Measurements from ENCODE around the gene SORCS2. TPM values are rescaled to one million over a fixed set of nuclear protein-coding genes. Genes with fewer than 3 reads are reported as not detected.

Gene SORCS2
- total and polyA plus RNA-seq, 2 donors (not counting 1 experiment from before 2014, with no cell fraction given): not detected

GRCh38 chr4:7716010-7716721, 523.8 kb downstream of the SORCS2 start:
- TF ChIP-seq EZH2 (IDR thresholded peaks at IDR 0.05; ENCODE audit: borderline replicate concordance, insufficient read depth, low read depth, low read length, poor library complexity, severe bottlenecking) (no peak), CTCF (IDR thresholded peaks at IDR 0.05) (no peak)

DNA sequence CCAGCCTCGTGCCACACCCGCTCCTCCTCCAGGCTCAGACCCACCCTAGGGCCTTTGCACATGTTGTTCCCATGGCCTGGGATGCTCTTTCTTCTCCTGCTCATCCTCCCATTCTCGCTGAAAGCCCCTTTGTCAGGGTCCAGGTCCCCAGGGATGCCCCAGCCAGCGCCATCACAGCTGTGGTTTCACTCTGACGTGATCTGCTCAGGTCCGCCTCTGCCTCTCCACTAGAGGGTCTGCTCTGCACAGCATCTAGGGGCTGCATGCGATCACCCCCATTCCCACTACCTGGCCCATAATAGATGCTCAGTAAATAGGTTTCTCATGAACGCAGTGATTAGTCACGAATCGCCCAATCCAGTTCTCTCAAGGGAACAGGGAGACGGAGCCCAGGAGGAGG, 524.8 kb downstream of the SORCS2 start:
- Mint-ChIP-seq H3K4me1 (no peaks in the 10 kb centered on the region), H3K27ac (no peak overlapping the region), H3K9me3 (ENCODE audit: insufficient read depth) (no peaks in the 10 kb centered on the region), H3K4me3 (no peak overlapping the region), H3K27me3 (peaks cover 20% of the 10 kb centered on the region)
- ChIA-PET POLR2A (no interaction called here), CTCF (no interaction called here)
- TF ChIP-seq EZH2 (IDR thresholded peaks at IDR 0.05; ENCODE audit: borderline replicate concordance, insufficient read depth, low read depth, low read length, poor library complexity, severe bottlenecking) (no peak), CTCF (IDR thresholded peaks at IDR 0.05) (no peak)
- peaks cover 0 to 14% (median 0%) of the 10 kb centered on the region in 3 donors for H3K9me3 ChIP-seq (ENCODE audit: control extremely low read depth in 1 of 3, control insufficient read depth in 2 of 3, insufficient read depth in 1 of 3, low read length in 2 of 3)
- no peaks in the 10 kb centered on the region for H3K4me1 ChIP-seq (ENCODE audit: control insufficient read depth in 2 of 2, insufficient read depth in 2 of 2, low read length in 2 of 2)
- no peak overlapping the region for H3K4me2 ChIP-seq (replicated peaks; ENCODE audit: low read depth, low read length, poor library complexity, severe bottlenecking)
- H4K20me1 ChIP-seq (ENCODE audit: control insufficient read depth, insufficient read depth, low read length, poor library complexity, severe bottlenecking): no peaks in the 10 kb centered on the region
- ATAC-seq (ENCODE audit: low read depth) (no peak), DNase-seq (no peak)
- no peak overlapping the region for H3K4me3 ChIP-seq (ENCODE audit: control extremely low read depth in 1 of 5, extremely low read depth in 1 of 5, insufficient read depth in 1 of 5, low read depth in 2 of 5, low read length in 4 of 5)
- WGBS (ENCODE audit: insufficient coverage): 80% methylated on average over 10 of the region's 11 CpGs
- H3K27ac ChIP-seq (ENCODE audit: low read length in 2 of 2): no peak overlapping the region
- H3K27me3 ChIP-seq (replicated peaks in 1 of 4; ENCODE audit: control extremely low read depth in 1 of 4, control insufficient read depth in 3 of 4, insufficient read depth in 4 of 4, low read length in 3 of 4): peaks cover 0 to 7% (median 0%) of the 10 kb centered on the region in 4 experiments
- intact Hi-C loops (cut with micrococcal nuclease): no loop called here
- H3K79me2 ChIP-seq (ENCODE audit: control insufficient read depth, insufficient read depth, low read length): no peaks in the 10 kb centered on the region
- H3K36me3 ChIP-seq (replicated peaks in 1 of 2; ENCODE audit: control extremely low read depth in 1 of 2, control insufficient read depth in 1 of 2, extremely low read depth in 1 of 2, insufficient read depth in 2 of 2, low read length in 1 of 2): no peaks in the 10 kb centered on the region
- no peak overlapping the region for H2AFZ ChIP-seq (ENCODE audit: insufficient read depth, low read depth, low read length, poor library complexity, severe bottlenecking)
- H3K9ac ChIP-seq (ENCODE audit: low read length): no peak overlapping the region

More at GRCh38 chr4:7716010-7716721, 523.8 kb downstream of the SORCS2 start:
- H3K4me1 ChIP-seq (ENCODE audit: control insufficient read depth in 2 of 2, insufficient read depth in 2 of 2, low read length in 2 of 2): no peaks in the 10 kb centered on the region
- no peak overlapping the region for H3K4me2 ChIP-seq (replicated peaks; ENCODE audit: low read depth, low read length, poor library complexity, severe bottlenecking)
- H2AFZ ChIP-seq (ENCODE audit: insufficient read depth, low read depth, low read length, poor library complexity, severe bottlenecking): no peak overlapping the region
- DNase-seq (no peak), ATAC-seq (ENCODE audit: low read depth) (no peak)
- Mint-ChIP-seq H3K4me3 (no peak overlapping the region), H3K4me1 (no peaks in the 10 kb centered on the region), H3K27me3 (peaks cover 20% of the 10 kb centered on the region), H3K27ac (no peak overlapping the region), H3K9me3 (ENCODE audit: insufficient read depth) (no peaks in the 10 kb centered on the region)
- WGBS (ENCODE audit: insufficient coverage): 58% methylated on average over 4 of the region's 6 CpGs
- H3K27me3 ChIP-seq (replicated peaks in 1 of 4; ENCODE audit: control extremely low read depth in 1 of 4, control insufficient read depth in 3 of 4, insufficient read depth in 4 of 4, low read length in 3 of 4): peaks cover 0 to 7% (median 0%) of the 10 kb centered on the region in 4 experiments
- POLR2A ChIA-PET: no interaction called here
- H3K36me3 ChIP-seq (replicated peaks in 1 of 2; ENCODE audit: control extremely low read depth in 1 of 2, control insufficient read depth in 1 of 2, extremely low read depth in 1 of 2, insufficient read depth in 2 of 2, low read length in 1 of 2): no peaks in the 10 kb centered on the region
- intact Hi-C loops (cut with micrococcal nuclease): no loop called here
- H3K79me2 ChIP-seq (ENCODE audit: control insufficient read depth, insufficient read depth, low read length): no peaks in the 10 kb centered on the region
- H3K9me3 ChIP-seq (ENCODE audit: control extremely low read depth in 1 of 3, control insufficient read depth in 2 of 3, insufficient read depth in 1 of 3, low read length in 2 of 3): peaks cover 0 to 14% (median 0%) of the 10 kb centered on the region in 3 donors
- no peaks in the 10 kb centered on the region for H4K20me1 ChIP-seq (ENCODE audit: control insufficient read depth, insufficient read depth, low read length, poor library complexity, severe bottlenecking)
- H3K27ac ChIP-seq (ENCODE audit: low read length in 2 of 2): no peak overlapping the region
- H3K4me3 ChIP-seq (ENCODE audit: control extremely low read depth in 1 of 5, extremely low read depth in 1 of 5, insufficient read depth in 1 of 5, low read depth in 2 of 5, low read length in 4 of 5): no peak overlapping the region
- no peak overlapping the region for H3K9ac ChIP-seq (ENCODE audit: low read length)
- CTCF ChIA-PET: no interaction called here
